Embryonic facial prominence (tissue), 1 donor: ENCODE measurements around the gene CSNK1A1.
"Not testable (repeated sequence)": the region's sequence is repeated elsewhere in the genome, so short reads cannot be mapped to it uniquely, and the experiment has no call there.

Experiments used
- DNase-seq: peaks from one replicate; pipeline ENCODE4 v3.0.0-alpha.2; 2016; ENCODE audit errors: extremely low spot score

Gene CSNK1A1

DNA sequence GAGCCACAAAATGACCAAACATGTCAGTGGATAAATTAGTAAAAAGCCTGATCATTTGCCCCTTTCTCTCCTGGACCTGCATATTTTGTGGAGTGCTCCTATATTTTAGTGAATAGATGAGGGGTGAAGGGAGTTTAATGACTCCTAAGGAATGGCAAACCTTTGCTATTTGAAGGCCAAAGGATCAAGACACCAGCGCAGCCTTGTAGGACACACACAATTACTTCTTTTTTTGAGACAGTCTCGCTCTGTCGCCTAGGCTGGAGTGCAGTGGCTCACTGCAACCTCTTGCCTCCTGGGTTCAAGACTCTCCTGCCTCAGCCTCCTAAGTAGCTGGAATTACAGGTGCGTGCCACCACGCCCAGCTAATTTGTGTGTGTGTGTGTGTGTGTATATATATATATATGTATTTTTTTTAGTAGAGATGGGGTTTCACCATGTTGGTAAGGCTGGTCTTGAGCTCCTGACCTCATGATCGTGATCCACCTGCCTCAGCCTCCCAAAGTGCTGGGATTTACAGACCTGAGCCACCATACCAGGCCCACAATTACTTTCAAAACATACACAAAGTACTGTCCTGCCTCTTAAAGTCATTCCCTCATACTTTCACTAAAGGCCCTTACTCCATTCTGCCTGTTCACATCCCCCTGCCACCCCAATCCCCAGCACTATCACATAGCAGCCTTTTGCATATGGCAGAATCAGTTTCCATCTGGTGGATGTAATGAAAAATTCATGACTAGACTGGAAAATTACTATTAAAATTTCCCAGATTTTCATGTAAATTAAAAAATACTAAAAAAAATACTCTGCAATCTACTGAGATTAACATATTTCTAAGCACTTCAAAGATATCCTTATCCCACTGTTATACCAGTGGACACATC, 60.4 kb downstream of the CSNK1A1 start:
- DNase-seq: no peak

DNA sequence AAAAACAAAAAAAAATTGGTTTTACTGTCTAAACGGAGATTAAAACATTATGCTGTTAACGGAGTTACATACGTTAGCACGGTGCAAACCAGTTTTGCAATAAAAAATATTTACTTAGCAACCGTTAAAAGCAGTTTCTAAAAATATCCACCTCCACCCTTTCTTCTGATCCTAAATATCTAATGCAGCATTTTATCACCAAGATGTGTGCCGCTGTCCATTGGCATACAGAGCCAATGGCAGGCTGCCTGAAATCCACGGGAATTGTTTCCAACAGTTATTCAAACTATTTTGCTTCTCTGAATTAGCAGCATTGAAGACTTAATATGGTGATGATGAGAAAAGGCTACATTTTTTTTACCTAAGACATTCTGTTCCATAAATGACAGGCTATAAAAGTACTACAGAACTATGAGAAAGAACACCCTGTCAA, 61.6 kb downstream of the CSNK1A1 start:
- no peak for DNase-seq

DNA sequence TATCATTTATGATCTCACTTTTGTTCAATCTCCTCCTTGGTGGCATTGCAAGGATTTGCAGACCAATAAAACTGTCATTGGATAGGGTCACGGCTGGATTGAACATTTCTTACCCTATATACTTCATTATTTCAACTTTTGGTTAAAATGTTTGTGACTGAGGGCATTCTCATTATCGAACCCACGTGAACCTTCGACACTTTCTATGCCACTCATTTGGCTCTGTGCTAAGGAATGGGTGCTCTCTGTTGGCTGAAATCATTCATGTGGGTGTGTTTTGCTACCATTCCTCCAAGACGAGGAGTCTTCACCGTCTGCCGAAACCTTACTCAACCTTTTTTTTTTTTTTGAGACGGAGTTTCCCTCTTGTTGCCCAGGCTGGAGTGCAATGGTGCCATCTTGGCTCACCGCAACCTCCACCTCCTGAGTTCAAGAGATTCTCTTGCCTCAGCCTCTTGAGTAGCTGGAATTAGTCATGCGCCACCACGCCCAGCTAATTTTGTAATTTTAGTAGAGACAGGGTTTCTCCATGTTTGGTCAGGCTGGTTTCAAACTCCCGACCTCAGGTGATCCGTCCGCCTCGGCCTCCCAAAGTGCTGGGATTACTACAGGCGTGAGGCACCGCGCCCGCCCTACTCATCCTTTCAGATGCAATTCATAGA, 62.5 kb downstream of the CSNK1A1 start:
- no peak for DNase-seq

DNA sequence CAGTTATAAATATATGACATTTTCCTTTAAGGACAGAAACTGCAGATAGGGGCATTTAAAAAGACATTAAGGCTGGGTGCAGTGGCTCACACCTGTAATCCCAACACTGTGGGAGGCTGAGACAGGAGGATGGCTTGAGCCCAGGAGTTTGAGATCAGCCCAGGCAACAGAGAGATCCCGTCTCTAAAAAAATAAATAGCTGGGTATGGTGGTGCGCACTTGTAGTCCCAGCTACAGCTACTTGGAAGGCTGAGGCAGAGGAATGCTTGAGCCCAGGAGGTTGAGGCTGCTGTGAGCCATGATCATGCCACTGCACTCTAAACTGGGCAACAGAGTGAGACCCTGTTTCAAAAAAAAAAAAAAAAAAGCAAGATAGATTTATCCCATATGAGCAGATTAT, 63.6 kb downstream of the CSNK1A1 start:
- no peak for DNase-seq

DNA sequence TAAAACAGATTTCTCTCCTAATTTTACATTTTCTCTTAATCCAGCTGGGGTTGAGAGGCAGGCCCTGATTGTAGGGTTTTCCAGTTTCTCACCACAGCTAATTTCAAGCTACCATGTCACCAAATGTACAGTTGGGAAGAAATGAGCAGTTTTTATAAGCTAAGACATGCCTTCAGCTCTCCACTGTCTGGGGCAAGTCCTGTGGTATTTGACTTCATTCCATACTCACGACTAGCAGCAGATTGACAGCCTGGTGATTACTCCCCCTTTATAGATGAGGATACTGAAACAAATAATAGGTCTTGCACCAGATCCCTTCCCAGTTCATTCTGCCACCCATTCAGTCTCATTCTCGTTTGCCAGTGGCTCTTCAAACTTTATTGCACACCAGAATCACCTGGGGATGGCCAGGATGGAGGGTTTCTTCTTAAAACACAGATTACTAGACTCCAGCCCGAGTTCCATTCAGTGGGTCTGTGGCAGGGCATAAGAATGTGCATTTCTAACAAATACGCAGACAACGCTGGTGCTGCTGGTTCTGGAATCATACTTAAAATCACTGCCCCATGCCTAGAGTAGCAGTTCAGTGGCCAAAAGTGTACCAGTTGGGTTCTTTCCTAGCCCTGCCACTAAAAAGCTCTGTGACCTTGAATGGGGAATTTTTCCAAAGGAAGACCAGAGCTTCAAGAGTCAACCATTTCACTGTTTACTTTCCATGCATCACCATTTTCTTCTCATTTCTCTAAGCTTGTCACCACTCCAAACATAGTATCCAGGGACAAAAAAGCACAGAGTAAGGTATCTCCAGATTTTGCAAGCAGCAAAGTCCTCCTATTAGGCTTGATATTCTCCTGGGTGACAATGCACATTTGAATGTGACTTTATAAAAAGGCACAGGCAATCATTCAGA, 64.3 kb downstream of the CSNK1A1 start:
- no peak for DNase-seq

DNA sequence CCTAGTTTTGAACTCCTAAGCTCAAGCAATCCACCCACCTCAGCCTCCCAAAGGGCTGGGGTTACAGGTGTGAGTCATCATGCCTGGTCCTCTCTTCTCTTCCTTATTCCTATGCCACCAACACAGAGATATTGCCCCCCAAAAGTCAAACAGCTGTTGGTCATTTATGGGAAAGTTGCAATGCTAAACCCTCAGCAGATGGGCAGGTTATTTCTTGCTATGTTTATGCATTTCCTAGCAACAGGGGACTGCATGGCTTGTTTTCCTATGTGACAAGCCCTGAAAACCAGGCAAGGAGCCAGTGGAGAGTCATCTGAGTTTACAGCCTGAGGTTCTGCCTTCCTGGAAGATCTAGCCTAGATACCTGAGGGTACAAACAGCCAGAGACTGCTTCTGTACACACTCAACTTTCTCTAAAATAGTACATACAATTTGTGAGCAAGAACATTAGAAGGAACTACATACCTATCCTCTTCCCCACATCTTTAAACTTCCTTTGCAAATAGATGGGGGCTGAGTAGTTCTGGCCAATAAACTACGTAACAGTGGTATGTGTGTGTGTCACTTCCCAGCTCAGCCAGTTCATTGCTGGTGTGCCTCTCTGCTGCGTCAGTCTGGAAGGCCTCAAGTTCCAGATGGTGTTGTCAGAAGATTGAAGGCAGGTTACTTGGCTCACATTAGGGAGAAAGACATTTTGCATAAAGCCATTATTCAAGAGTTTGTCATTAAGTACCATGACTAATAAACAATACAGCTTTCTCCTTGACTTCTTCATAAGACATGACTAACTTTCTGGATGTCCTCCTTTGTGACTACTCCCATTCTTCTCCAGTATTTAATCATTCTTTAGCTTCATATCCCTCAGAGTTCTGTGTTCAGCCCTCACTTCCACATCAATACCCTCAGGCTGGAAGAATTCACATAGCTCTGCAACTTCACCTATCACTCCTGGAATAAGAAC, 65.3 kb downstream of the CSNK1A1 start:
- peak; percentile 65 for DNase-seq

DNA sequence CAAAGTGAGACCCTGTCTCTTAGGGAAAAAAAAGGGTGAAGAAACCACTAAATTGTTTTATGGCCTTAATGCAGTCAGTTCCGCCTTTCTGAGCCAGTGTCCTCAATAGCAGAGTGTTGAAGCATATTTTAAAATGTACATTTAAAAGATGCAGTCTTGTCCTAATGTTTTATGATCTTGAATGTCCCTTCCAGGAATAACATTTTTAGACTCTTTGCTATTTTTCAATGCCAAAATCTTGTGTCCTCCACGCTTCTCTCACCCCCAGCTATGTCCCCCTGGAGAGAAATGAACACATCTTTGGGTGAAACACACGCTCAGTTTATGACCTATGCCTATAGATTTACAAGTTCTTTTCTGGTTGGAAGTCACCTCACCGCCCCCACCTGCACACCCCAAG, 69.8 kb downstream of the CSNK1A1 start:
- DNase-seq: no peak

DNA sequence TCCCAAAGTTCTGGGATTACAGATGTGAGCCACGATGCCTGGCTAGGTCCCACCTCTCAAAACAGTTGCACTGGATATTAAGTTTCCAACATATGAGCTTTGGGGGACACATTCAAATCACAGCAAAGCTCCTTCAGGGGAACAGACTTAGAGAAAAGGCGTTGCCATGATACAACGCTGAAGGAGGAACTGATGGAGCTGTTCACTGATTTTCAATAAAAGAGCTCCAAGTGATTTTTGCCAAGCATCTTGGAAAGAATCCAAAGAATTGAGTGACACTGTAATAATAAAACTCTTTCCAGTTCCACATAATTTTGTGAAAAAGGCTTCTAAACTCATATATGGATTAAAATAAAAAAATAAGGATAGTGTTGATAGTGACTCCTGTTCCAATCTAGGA, 72.5 kb downstream of the CSNK1A1 start:
- no peak for DNase-seq

DNA sequence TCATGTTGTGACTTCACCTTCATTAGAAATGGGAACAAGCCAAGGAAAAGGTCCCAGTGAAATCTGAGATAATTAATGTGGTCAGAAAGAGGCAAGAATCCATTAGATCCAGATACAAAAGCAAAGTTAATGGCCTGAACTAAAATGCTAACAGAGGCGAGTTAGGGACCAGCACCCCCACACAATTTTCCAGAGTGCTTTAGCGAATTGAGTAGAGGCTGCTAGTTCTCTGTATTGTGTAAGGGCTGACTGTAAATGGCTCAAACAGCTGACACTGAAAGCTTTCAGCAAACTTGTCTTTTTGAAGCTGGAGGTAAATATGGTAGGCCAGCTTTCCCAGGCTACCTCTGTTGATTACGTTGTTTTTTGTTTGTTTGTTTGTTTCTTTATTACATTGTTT, 75.5 kb downstream of the CSNK1A1 start:
- no peak for DNase-seq

DNA sequence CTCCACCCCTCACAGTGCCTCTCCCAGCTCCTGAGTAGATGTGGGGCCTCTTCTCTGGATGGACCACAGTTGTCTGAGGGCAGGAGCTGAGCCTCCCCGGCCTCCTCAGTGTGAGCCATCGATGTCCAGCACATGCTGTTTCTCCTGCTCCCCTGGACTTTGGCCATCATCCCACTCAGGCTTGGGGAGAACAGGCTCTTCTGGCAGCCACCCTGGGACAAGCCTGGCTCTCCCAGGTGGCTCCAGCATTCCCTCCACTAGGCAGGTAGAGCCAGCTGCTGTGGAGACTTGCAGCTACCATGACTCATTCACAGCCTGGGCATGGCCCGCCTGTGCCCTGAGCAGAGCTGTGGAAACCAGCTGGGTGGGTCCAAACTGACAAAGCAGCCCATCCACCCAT, 77.0 kb downstream of the CSNK1A1 start:
- no peak for DNase-seq

DNA sequence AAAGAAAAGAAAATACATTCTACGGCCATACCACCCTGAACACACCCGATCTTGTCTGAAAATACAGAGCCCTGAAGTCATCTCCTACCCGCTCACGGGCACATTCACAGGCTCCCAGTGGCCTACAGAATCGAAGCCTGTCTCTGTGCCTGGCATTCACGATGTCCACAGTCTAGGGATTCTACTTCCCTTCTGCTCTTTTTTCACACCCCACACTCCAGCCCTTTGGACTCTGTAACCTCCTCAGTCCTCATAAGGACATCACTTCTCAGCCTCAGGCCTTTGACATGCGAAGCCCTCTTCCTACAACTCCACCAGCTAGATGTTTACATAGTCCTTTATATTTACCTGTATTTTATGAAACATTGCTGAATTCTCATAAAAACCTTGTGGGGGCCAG, 77.8 kb downstream of the CSNK1A1 start:
- no peak for DNase-seq

DNA sequence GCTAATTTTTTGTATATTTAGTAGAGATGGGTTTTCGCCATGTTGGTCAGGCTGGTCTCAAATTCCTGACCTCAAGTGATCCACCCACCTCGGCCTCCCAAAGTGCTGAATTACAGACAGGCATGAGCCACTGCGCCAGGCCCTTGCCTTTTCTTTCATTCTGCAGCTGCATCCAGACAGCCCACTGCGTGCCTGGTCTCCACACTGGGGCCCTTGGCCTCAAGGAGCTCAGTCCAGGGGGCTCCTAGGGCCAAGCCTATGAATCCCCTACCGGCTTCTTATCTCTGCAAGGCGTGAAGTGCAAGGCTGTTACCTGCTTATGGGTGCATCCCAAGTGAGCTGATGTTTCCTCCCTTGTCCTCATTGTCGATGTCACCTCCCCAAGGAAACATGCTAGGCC, 78.8 kb downstream of the CSNK1A1 start:
- DNase-seq: no peak

DNA sequence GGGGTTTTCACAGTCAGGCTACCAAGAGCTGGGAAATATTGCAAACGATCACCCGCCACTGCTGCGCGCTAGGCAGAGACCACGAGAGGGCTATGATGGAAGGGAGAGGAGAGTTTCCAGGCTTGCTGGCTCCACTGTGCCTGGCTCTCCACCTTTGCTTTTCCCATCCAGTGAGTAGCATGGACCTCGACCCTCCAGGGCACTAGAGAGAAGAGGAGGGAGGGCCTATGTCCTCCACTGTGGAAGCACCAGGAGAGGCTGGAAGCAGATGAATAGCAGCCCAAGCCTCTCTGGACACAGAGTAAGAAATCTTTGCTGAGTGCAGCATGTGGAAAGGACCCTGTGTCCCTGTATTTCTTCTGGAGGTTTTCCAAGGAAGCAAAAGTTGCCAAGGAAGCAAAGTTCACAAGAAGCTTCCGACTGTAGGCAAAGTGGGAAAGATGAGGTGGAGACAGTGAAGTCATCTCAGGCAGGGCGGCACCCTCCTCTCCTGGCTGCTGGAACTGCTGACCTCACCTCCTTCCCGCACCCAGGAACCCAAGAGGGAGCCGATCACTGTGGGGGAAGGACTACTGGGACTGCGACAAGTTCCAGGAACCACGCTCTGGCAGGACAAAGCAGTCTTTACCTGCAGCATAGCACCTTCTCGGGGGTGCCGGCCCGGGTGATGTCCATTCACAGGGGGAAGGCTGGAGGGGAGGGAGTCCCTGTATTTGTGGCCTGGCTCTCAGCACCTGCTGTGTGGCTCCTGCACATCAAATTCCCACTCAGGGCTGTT, 79.6 kb downstream of the CSNK1A1 start:
- no peak for DNase-seq

DNA sequence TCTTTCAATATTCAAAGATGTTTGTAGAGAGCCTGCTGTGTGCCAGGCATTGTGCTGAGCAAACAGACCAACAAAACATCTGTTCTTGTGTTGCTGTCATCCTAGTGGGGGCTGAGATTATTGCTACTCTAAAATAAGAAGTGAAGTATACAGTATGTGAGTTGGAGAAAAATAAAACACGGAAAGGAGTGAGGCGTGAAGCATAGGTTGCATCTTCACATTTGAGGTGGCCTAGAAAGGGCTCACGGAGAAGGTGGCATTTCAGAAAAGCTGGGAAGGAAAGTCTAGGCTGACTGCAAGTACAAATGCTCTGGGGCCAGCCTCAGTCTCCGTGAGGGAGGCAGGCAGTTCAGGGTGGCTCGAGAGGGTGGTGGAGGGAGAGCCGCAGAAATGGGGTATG, 80.3 kb downstream of the CSNK1A1 start:
- no peak for DNase-seq

DNA sequence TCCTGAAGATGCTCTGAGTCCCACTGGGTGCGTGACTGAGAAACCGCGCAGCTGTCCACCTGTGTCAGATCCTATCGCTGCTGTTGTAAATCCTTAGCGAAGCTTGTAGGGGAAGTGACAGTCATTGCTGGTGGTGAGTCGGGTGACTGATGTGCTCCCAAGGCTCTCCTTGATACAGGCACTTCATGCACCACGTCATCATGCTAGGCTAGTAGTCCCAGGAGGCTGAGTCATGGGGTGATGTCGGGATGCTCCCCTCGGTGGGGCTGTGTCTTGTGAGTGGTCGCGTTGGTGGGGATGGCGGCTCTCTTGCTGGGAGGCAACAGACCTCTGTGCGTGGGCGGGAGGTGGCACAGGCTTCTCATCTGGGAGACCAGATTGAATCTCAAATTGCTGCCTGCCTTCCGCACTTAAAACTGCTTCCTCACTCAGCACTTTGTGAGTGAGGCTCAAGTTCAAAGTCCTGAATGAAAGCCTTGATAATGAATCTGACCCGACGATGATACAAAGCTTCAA, 84.7 kb downstream of the CSNK1A1 start:
- DNase-seq: no peak

DNA sequence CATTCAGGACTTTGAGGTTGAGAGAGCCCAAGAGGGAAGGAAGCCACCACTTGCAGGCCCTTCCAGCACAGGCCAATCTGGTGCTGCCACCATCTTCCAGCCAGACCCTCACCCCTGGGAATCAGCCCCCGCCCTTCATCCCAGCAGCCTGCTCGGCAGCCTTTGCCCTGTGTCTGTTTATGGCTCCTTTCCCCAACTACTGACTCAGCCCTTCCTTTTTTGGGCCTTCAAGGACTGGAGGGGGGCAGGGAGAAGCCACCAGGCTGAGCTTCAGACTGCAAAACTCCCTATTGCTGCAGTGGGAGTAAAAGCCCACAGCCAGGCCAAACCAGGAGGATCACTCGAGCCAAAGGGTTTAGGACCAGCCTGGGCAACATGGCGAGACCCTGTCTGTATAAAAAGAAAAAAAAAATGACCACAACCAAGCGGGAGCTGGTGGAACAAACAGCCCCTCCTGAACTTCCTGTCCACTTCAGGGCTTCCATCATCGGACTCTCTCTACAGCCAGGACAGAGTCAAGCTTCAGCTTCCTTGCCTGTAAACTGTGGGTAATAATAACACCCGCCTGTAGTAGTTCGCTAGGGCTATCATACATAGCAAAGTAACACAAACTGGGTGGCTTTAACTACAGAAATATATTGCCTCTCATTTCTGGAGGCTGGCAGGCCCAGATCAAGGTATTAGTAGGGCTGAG, 86.3 kb downstream of the CSNK1A1 start:
- DNase-seq: no peak

DNA sequence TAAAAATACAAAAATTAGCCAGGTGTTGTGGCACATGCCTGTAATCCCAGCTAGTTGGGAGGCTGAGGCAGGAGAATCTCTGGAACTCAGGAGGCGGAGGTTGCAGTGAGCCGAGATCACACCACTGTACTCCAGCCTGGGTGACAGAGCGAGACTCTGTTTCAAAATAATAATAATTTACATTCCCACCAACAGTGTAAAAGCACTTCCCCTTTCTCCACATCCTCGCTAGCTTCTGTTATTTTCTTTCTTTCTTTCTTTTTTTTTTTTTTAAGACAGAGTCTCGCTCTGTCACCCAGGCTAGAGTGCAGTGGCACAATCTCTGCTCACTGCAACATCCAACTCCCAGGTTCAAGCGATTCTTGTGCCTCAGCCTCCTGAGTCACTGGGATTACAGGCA, 89.3 kb downstream of the CSNK1A1 start:
- not testable (repeated sequence) for DNase-seq

DNA sequence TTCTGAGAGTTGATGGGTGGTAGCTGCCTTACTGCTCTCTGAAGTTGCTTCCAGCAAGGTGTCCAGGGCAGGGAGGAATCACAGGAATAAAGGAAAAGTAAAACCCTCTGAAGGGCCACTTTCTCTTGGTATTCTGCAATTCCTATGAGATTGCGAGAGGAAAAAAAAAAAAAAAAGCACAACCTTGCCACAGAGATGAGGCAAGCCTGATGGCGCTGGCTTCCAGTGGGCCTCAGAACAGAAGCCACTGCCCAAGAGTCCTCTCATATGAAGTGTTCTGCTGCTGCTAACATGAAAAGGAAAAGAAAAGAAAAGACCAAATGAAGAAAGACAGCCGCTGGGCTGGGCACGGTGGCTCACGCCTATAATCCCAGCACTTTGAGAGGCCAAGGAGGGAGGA, 91.3 kb downstream of the CSNK1A1 start:
- no peak for DNase-seq

DNA sequence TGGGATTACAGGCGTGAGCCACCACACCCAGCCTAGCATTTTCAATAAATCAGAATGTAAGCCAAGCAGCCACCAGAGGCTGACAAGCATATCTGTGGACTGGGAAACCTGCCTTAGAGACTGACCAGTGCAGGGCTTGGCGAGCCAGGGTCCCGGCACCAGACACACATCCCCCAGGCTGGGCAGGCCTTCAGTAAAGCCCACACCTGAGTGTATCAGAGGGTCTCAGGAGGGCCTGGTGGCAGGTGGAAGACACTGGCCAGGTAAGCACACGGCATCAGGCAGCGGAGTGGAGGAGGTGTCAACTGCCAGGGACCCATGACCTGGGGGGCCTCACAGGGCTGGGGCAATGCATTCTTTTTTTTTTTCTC, 93.9 kb downstream of the CSNK1A1 start:
- no peak for DNase-seq
